NCI-H2227 (cell line): ENCODE data around the gene KCNMA1.

Source experiments
- DNase-seq: peaks from one replicate; lab custom pipeline; 2025; ENCODE audit not compliant: unreplicated experiment; lab: John Stamatoyannopoulos, UW

The KCNMA1 gene

GRCh38 chr10:77259171-77259874 is 378.3 kb downstream of the KCNMA1 start:
- DNase-seq = no peak

DNA sequence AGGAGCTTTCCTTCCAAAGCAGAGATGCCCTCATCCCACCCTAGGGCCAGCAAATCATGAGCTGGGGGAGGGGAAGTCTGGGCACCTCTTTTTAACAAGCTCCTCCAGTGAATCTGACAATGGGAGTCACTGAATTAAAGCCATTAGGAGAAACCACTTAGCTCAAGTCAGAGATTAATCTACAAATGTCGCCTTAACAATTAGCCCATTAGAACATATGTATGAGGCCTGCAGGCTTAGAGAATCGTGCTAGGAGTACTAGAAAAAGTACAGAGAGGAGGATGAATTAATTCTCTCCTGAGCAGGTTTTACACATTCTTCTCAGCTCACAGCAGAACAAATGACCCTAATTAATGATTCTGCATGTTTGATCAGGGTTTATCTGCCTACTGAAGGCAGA is 381.3 kb downstream of the KCNMA1 start:
- DNase-seq = no peak

GRCh38 chr10:77253556-77254064 is 384.0 kb downstream of the KCNMA1 start:
- no peak for DNase-seq

DNA sequence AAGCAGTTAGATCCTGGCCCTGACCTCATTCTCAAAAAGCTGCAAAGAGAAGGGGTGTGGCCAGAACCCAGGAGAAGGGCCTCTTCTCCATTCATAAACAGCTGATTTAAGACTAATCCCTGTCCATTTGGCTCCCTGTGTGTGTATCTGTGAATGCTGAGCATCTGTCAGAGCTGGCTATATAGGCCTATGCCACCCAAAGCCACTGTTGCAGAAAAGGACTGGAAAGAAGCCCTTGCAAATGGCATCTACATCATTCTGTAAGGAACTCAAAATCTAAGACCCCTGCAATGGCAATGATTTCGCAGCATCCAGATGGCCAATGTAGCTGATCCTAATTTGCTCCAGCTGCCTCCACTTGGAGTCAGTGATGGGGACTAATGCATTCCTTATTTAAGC is 384.5 kb downstream of the KCNMA1 start:
- DNase-seq = peak; percentile 5

DNA sequence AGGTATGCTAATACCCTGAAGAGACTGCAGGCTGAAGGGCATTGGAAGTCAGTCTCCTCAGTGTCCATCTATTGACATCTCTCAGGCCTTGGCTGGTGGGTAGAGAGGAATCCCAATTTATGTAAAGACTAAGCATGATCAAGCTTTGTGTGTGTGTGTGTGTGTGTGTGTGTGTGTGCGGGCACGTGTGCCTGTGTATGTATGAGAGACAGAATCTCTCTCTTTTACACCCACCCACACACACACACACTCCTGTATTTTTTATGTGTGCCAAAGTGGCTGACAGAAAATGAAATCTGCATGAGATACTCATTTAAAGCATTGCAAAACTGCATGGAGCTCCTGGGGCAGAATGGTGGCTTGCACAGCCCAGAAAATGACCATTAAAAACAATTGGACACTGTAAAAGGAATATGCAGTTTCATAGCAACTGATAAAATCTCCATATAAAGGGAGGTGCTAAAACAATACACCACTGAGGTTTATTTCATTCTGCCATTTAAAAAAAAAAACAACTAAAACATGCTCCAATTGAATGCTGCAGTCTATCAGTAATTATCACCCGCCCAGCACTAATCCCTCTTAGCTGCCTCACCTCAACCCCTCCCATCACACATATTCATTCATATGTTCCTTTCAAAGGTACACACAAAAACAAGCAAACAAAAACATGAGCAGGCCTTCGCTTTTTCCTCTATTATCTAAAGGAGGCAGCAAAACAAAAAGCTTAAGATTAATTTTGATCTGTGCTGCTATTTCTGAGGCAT is 385.0 kb downstream of the KCNMA1 start:
- no peak for DNase-seq

DNA sequence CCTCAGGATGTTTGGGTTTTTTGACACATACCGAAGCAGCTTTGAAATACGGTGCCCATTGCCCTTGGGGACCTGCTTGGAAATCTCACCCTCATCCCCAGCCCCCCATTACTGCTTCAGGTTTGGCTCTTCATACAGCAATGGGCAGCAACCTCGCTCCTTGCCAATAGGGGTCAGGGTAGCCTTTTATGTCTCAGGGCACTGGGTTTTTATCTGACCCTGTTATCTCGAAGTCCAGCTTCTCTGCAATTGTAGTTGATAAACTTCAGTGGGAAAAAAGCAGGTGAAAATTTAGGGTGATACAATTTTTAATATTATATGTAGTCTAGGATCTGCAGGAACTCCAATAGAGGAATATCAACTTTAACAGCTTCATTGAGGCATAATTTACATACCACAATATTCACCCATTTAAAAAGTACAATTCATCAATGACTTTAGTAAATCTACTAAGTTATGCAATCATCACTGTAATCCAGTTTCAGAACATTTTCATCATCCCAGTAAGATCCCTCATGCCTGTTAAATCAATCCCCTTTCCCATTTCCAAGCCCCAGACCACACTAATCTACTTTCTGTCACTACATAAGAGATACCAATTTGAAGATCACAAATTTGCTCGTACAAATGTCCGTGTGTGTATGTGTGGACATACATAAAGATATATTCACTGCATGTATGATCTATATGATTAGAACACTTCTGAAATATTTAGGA is 386.2 kb downstream of the KCNMA1 start:
- peak; percentile 5 for DNase-seq

DNA sequence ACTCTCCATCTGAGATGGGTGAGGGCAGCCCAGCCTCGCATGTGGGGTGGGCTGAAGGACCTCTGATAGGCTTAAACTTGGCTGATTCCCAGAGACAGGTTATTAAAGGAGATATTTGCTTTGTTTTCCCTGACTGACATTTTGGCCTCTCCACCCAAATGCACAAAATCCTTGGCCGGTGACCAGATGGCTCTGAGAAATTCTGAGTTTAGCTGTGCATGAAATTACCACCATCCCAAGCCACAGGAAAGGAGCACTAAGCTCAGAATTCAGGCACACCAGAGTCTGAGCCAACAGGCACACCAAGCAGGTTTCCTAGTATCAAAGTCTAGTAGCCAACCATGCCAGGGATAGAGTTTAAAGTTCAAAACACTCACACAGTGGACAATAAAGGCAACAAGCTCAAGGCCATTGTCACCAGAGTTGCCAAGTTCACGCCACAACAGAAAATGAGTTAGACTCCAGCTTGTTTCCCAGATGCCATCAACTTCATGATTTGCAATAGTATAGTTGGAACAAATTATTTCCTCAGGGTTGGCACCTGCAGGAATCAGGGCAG is 387.6 kb downstream of the KCNMA1 start:
- DNase-seq = no peak

- no peak for DNase-seq
These were observed 389.4 kb downstream of the KCNMA1 start for GRCh38 chr10:77248104-77248790.

DNA sequence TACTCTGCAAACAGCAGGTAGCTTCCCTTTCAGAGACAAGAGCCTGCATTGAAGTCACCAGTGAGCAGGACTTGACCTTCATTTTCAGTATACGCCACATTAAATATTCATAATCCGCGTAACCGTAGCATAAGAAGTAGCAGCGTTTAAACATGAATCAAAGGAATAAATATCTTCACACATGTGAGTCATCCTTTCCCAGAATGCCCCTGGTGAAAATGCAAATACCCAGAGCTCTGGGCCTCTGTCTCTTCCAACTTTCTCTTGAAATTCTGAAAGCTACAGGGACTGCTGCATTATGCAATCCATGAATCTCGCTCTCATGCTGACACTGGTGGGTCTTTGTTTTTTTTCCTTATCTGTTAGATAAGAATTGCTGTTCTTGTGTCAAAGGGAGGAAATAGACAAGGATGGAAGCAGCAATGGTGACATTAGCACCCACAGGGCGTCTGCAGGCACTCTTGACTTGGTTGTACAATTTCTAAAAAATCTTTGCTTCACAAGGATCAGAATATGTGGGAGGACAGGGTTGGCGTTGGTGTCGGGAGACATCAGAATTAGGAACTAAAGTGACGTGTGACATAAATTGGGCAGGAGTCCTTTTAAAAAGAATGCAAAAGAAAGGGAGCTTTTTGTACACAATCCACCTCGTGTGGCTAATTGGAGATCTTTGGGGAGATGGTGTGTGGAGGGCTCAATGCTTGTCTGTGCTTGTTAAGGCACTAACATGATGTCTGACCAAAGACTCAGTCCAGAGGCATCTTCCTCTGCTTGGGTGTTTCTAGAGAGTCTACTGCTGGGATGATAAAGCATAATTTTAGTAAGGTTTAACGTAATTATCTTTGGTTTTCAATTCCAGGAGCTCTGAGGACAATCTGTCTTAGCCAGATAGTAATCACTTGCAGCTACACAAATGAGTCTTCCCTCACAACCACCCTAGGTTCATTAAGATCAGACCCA is 390.3 kb downstream of the KCNMA1 start:
- DNase-seq = no peak

- DNase-seq = no peak
These were observed 391.7 kb downstream of the KCNMA1 start for GRCh38 chr10:77245953-77246352.

DNA sequence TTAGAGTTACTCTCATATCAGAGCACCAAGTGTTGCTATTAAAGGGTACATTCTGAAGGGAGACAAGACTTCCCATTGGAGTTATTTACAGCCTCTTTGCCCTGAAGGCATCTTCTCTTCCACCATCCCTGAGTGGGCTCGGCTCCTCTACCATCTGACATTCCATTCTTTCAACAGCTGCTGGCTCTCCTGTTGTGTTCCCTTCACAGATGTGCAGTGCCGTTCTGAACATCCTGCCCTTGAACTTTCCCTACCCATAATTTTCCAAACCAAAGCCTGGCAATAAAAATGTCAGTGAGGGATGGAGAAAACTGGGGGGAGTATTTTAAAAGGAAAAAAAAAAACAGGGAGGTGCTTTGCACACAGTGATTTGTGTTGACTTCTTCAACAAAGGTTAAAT is 392.9 kb downstream of the KCNMA1 start:
- no peak for DNase-seq

DNA sequence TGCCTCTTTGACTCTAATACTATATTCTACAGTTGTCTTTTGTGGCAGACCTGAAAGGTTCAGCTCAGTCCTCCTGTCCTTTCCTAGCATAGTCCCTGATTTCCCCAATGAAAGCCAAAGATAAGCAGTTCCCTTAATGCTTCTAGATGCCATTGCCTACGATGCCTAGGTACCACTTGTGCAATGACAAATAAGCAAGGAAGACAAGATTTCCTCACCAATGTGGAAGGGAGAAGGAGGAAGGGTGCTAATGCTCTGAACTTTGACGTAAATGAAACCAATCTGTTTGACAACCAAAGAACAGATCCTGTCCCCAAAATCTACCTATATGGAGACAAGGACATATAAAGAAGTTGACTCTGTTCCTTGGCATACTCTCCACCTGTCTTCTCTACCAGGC is 393.3 kb downstream of the KCNMA1 start:
- no peak for DNase-seq

- no peak for DNase-seq
These were observed 396.3 kb downstream of the KCNMA1 start for GRCh38 chr10:77241350-77241725.

DNA sequence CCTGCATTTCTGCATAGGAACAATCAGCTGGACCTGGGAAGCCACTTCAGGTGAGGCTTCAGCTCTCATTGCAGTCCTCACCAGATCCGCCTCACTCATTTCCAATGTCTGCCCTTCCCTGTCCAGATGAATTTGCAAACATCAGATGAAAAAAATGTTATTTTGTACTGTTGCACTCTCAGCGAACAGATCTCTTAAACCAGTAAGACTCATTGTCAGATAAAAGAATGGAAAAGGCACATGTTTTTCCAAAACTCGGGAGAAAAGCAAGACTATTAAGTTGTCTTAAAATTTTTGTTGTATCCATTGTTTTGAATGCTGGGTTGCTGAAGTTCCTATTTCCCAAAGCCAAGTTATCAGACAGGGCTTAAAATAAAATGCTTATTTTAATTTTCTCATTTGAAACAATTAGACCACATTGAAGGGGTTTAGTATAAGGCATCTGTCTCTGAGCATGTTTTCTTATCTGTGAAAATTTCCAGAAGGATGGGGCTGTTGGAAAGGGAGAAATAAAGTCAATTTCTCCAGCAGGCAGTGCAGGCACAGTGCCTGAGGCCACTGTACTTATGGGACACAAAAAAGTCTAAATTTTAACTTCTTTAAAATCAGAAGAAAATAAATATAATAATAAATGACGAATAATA is 396.8 kb downstream of the KCNMA1 start:
- no peak for DNase-seq

- DNase-seq = no peak
These were observed 397.5 kb downstream of the KCNMA1 start for GRCh38 chr10:77240041-77240652.

GRCh38 chr10:77237120-77237519 is 400.5 kb downstream of the KCNMA1 start:
- DNase-seq = no peak

DNA sequence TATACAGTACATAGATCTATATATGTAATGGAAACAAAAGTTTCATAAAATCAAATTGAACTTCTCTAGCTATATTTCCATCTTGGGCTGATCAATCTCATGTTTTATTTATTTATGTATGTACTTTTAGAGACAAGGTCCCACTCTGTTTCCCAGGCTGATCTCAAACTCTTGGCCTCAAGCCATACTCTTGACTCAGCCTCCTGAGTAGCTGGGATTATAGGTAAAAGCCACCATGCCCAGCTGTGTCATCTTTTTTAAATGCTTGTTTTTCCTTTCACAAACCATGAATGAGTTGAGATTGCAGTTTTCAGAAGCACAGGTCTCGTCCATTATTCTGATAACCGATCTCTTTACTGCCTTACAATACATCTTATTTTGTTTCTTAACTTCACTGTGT is 400.9 kb downstream of the KCNMA1 start:
- DNase-seq = no peak

- no peak for DNase-seq
These were observed 401.6 kb downstream of the KCNMA1 start for GRCh38 chr10:77236029-77236428.

GRCh38 chr10:77234599-77234998 is 403.0 kb downstream of the KCNMA1 start:
- DNase-seq = no peak
